OCI-LY3 (cell line): ENCODE data around the gene ARHGEF38.

Experiments
- EZH2phosphoT487 ChIP-seq: fragments of 200-600 bp; shearing (Covaris generic); IDR thresholded peaks from 2 replicates; pipeline ENCODE4 v1.6.1; 2018; ENCODE audit warnings: antibody characterized with exemption, mixed run types, low read depth
- TF ChIP-seq, protein P1 (sequence below): fragments of 200-600, 300-600 bp; sonication (generic); IDR thresholded peaks from 2 replicates; pipeline ENCODE4 v1.5.1; 2014; ENCODE audit warnings: antibody characterized with exemption, low read length, low read depth

- TF ChIP-seq, protein P1, sequence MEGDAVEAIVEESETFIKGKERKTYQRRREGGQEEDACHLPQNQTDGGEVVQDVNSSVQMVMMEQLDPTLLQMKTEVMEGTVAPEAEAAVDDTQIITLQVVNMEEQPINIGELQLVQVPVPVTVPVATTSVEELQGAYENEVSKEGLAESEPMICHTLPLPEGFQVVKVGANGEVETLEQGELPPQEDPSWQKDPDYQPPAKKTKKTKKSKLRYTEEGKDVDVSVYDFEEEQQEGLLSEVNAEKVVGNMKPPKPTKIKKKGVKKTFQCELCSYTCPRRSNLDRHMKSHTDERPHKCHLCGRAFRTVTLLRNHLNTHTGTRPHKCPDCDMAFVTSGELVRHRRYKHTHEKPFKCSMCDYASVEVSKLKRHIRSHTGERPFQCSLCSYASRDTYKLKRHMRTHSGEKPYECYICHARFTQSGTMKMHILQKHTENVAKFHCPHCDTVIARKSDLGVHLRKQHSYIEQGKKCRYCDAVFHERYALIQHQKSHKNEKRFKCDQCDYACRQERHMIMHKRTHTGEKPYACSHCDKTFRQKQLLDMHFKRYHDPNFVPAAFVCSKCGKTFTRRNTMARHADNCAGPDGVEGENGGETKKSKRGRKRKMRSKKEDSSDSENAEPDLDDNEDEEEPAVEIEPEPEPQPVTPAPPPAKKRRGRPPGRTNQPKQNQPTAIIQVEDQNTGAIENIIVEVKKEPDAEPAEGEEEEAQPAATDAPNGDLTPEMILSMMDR = no peak
- no peak for TF ChIP-seq EZH2phosphoT487
Observed at GRCh38 chr4:105594099-105595010, 41.9 kb downstream of the ARHGEF38 start.
